K562 (cell line): ENCODE results near the gene NAT9. TPM values are rescaled to one million over a fixed set of nuclear protein-coding genes. Genes with fewer than 3 reads are reported as not detected.

Experiments
- ATAC-seq: fragments of 200-7000 bp; cut with Tn5 transposase; 3 replicates; pipeline ENCODE4 v1.9.1; 2020; ENCODE audit warnings: moderate library complexity
- BruUV-seq: library from RNA; stranded (reverse); fragments of 400-500 nt; replicated peaks from 2 replicates; lab custom pipeline; 2021; lab: Mats Ljungman, UMichigan
- CTCF ChIA-PET: fragments of 300-600 bp; formaldehyde crosslinking; extraction: SDS; loops from one replicate; lab custom pipeline; 2021; ENCODE audit warnings: low intra/inter-chr PET ratio; lab: Yijun Ruan, JAX
- POLR2A ChIA-PET: fragments of 300-600, 350-650 bp; sonication (Branson Sonifier 250); formaldehyde crosslinking; extraction: SDS; loops from one replicate; lab custom pipeline; 2021; ENCODE audit warnings: antibody characterized with exemption, inconsistent platforms; lab: Yijun Ruan, JAX
- DNase-seq, 4 experiments: peaks; one replicate each; pipeline versions ENCODE4 v3.0.0 to v3.0.0-alpha.2; 2011 to 2018; ENCODE audit warnings: low spot score in 3 of 4, mixed read lengths in 3 of 4; ENCODE audit errors: extremely low read depth in 1 of 4
- FAIRE-seq: peaks from 2 replicates; lab custom pipeline; 2011; peaks lifted over from hg19 to GRCh38; lab: Jason Lieb, UNC
- H2AFZ ChIP-seq: 2 replicates; pipeline ENCODE4 v1.6.0; 2011; ENCODE audit warnings: low read depth, low read length, control low read depth, inconsistent platforms
- H3K27ac ChIP-seq: fragments of 200-600 bp; 3 replicates; pipeline ENCODE4 v1.8.0; 2011; ENCODE audit warnings: low read depth, mild to moderate bottlenecking, control low read depth, inconsistent platforms, low read length, moderate library complexity, mixed read lengths; ENCODE audit errors: extremely low read depth
- H3K27me3 ChIP-seq, 2 experiments: fragments of 300-600 bp in 1 of 2; 2 replicates in 1 of 2; 3 replicates in 1 of 2; pipeline versions ENCODE4 v1.6.0 to v1.8.0; 2011; ENCODE audit warnings: inconsistent platforms in 2 of 2, low read length in 2 of 2, mild to moderate bottlenecking in 1 of 2, mixed read lengths in 1 of 2, moderate library complexity in 1 of 2; ENCODE audit not compliant: control insufficient read depth in 2 of 2, insufficient read depth in 2 of 2
- H3K36me3 ChIP-seq: fragments of 300-600 bp; 3 replicates; pipeline ENCODE4 v1.8.0; 2011; ENCODE audit warnings: mild to moderate bottlenecking, low read length, inconsistent platforms; ENCODE audit not compliant: control insufficient read depth, insufficient read depth
- H3K4me1 ChIP-seq, 2 experiments: fragments of 200-600 bp in 1 of 2; replicated peaks in 1 of 2; 2 replicates in 1 of 2; 3 replicates in 1 of 2; pipeline versions ENCODE4 v1.5.1 to v1.8.0; 2011; ENCODE audit warnings: inconsistent platforms in 2 of 2, low read length in 2 of 2, mild to moderate bottlenecking in 1 of 2, mixed read lengths in 1 of 2, moderate library complexity in 1 of 2; ENCODE audit not compliant: control insufficient read depth in 2 of 2, insufficient read depth in 2 of 2
- H3K4me2 ChIP-seq: 2 replicates; pipeline ENCODE4 v1.6.1; 2011; ENCODE audit warnings: low read length, control low read depth, inconsistent platforms, mixed read lengths; ENCODE audit not compliant: insufficient read depth
- H3K4me3 ChIP-seq: fragments of 200-600 bp; sonication (generic), shearing (Covaris generic); 2 replicates; pipeline ENCODE4 v1.5.1; 2016; ENCODE audit warnings: control low read depth, inconsistent platforms
- H3K79me2 ChIP-seq: fragments of 200-600 bp; 3 replicates; pipeline ENCODE4 v1.8.0; 2011; ENCODE audit warnings: low read length, inconsistent platforms; ENCODE audit not compliant: control insufficient read depth, insufficient read depth
- H3K9ac ChIP-seq, 2 experiments: 2 replicates each; pipeline versions ENCODE4 v1.6.0 to v1.6.1; 2011; ENCODE audit warnings: low read depth in 2 of 2, low read length in 2 of 2, control low read depth in 1 of 2, inconsistent platforms in 1 of 2, mild to moderate bottlenecking in 1 of 2, mixed read lengths in 1 of 2; ENCODE audit not compliant: insufficient read depth in 1 of 2
- H3K9me1 ChIP-seq: one replicate; pipeline ENCODE4 v1.6.0; 2011; ENCODE audit warnings: inconsistent platforms, mild to moderate bottlenecking, low read length, moderate library complexity; ENCODE audit not compliant: control insufficient read depth, insufficient read depth
- H3K9me3 ChIP-seq: replicated peaks from 2 replicates; pipeline ENCODE4 v1.5.1; 2011; ENCODE audit warnings: low read depth, low read length, inconsistent platforms; ENCODE audit not compliant: control insufficient read depth, insufficient read depth
- H4K20me1 ChIP-seq: replicated peaks from 2 replicates; pipeline ENCODE4 v1.6.1; 2011; ENCODE audit warnings: low read length, inconsistent platforms, mixed read lengths; ENCODE audit not compliant: control insufficient read depth, insufficient read depth
- C11orf30 ChIP-seq: fragments of 450-650 bp; IDR thresholded peaks from 2 replicates; pipeline ENCODE4 v1.6.1; 2016; ENCODE audit warnings: low read depth, mild to moderate bottlenecking
- CC2D1A ChIP-seq: fragments of 450-650 bp; IDR thresholded peaks from 2 replicates; pipeline ENCODE4 v1.6.1; 2017; ENCODE audit warnings: mild to moderate bottlenecking
- ERF ChIP-seq: fragments of 450-650 bp; formaldehyde crosslinking; IDR thresholded peaks from 2 replicates; pipeline ENCODE4 v1.4.0; 2020; ENCODE audit warnings: mild to moderate bottlenecking, mixed read lengths
- NFE2 ChIP-seq: IDR thresholded peaks from 2 replicates; pipeline ENCODE4 v1.6.1; 2014; ENCODE audit warnings: antibody characterized with exemption, low read depth
- RBM15 ChIP-seq: fragments of 200-400 bp; formaldehyde crosslinking; IDR thresholded peaks from 2 replicates; pipeline ENCODE4 v1.6.1; 2018; ENCODE audit warnings: mild to moderate bottlenecking, low read length, moderate library complexity; ENCODE audit not compliant: insufficient read depth
- SRSF3 ChIP-seq: fragments of 200-400 bp; formaldehyde crosslinking; IDR thresholded peaks from 2 replicates; pipeline ENCODE4 v1.6.1; 2016; ENCODE audit warnings: mild to moderate bottlenecking, low read length, moderate library complexity; ENCODE audit not compliant: insufficient read depth
- ZNF23 ChIP-seq: fragments of 250-450 bp; sonication (Bioruptor Pico); IDR thresholded peaks from 2 replicates; pipeline ENCODE4 v1.4.0; 2020; ENCODE audit warnings: mild to moderate bottlenecking
- WGBS: fragments of 100-300 bp; shearing (Covaris generic); methylation state at CpG from one replicate; pipeline ENCODE4 v1.1.6; 2016; ENCODE audit warnings: low coverage, mixed read lengths; ENCODE audit not compliant: insufficient coverage; ENCODE audit errors: missing lambda C conversion rate; 5-methylcytosine and 5-hydroxymethylcytosine counted together
- in situ Hi-C: fragments of 300-500 bp; cut with MboI; formaldehyde crosslinking; loops from 4 replicates; pipeline ENCODE4 v1.15.0; 2018; ENCODE audit warnings: inconsistent platforms, mixed read lengths
- intact Hi-C: fragments of 100-400 bp; cut with micrococcal nuclease; formaldehyde crosslinking; loops from 2 replicates; pipeline ENCODE4 v1.14.2; 2022
- polyA plus RNA-seq, 8 experiments: library from polyadenylated mRNA; depleted of rRNA in 4 of 8; stranded (reverse) in 5 of 8; unstranded in 3 of 8; fragments of >200 nt; fragmentation: Nextera tagmentation in 2 of 8; fragmentation: Illumina TruSeq in 1 of 8; extraction: Ambion mirVana in 2 of 8; extraction: Trizol in 1 of 8; gene quantifications; 2 replicates each; pipeline versions ENCODE4 v1.2.1 to v1.2.3, GENCODE V29; 2011 to 2014; ENCODE audit warnings: inconsistent platforms in 1 of 8, missing spikeins in 1 of 8
- total RNA-seq, 7 experiments: library from RNA; depleted of rRNA in 6 of 7; stranded (reverse); fragments of >200 nt in 6 of 7; fragmentation: Illumina TruSeq in 2 of 7; extraction: Trizol in 2 of 7; gene quantifications; 2 replicates each; pipeline versions ENCODE4 v1.2.1 to v1.2.3, GENCODE V29; 2011 to 2021; ENCODE audit warnings: low replicate concordance in 1 of 7

NAT9 gene
- total and polyA plus RNA-seq, 9 of the 15 experiments (the other 6 are each of a cell fraction or from before 2014, with no cell fraction given), result 4.2 to 63.6 (median 40.8) TPM

GRCh38 chr17:74796866-74797265 lies 20.7 kb upstream of the NAT9 start:
- Histone ChIP-seq H2AFZ (no peak overlapping the region), H3K27ac (no peak overlapping the region), H3K4me2 (no peak overlapping the region), H4K20me1 (0 out of 2 replicates have a peak, but pooled peaks cover 9% of the 10 kb centered on the region), H3K9me3 (no peaks in the 10 kb centered on the region), H3K4me1 (peaks cover 0 to 5% of the 10 kb centered on the region in 2 experiments; a peak in 1 of 5 replicates), H3K9ac (no peak overlapping the region; a peak in 1 of 4 replicates), H3K79me2 (no peaks in the 10 kb centered on the region), H3K9me1 (no peaks in the 10 kb centered on the region), H3K36me3 (peaks cover 37% of the 10 kb centered on the region; the same call in 1 of the 3 replicates), H3K27me3 (no peaks in the 10 kb centered on the region), H3K4me3 (no peak overlapping the region)
- in situ Hi-C loops (no loop called here), intact Hi-C loops (no loop called here)
- no peak for ATAC-seq
- POLR2A ChIA-PET, result interaction anchor here (0.8 to 1.0 kb wide), 2 partner anchors 10 to 65 kb away, joined by 4 to 5 read pairs; no protein-coding TSS in a partner anchor
- WGBS, result 94% methylated on average over 6 of the region's 6 CpGs
- DNase-seq, result no peak
- no TSS peak for BruUV-seq
- no peak for FAIRE-seq
- TF ChIP-seq ERF (CRISPR knock-in tag), result no peak
- TF ChIP-seq SRSF3, result no peak
- TF ChIP-seq, all 486 proteins: peak for 0
- CTCF ChIA-PET, result no interaction called here

DNA sequence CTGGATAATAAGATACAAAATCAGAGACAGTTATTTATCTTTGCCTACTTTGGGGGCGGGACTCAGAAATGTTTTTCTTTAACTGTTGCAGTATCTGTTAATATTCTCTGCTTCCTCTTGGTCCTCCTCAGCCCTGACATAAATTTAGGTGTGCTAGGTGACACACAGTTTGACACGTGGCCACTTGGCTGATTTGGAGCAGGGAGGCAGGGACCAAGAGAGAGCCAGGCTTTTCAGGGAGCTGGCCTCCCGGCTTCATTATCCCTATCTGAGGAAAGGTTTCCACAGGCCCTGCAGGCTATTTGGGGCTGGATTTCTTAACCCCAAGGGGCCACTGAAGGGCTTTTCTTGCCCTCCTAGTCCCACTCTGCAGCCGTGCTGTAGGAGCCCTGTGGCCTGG lies 20.1 kb upstream of the NAT9 start:
- intact Hi-C loops, result no loop called here
- TF ChIP-seq RBM15, result no peak
- TF ChIP-seq NFE2, result no peak
- no peak for TF ChIP-seq C11orf30
- TF ChIP-seq ZNF23, result no peak
- TF ChIP-seq CC2D1A, result no peak

More for the DNA sequence above, 20.1 kb upstream of the NAT9 start:
- ChIA-PET CTCF (no interaction called here), POLR2A (interaction anchor here (0.8 to 1.1 kb wide), 3 partner anchors 10 to 66 kb away, joined by 3 to 5 read pairs (median 4); no protein-coding TSS in a partner anchor)
- no peaks in the 10 kb centered on the region for H3K9me1 ChIP-seq
- in situ Hi-C loops, result no loop called here
- H3K27ac ChIP-seq, result no peak overlapping the region
- no peak overlapping the region for H2AFZ ChIP-seq
- peaks cover 37% of the 10 kb centered on the region; the same call in 1 of the 3 replicates for H3K36me3 ChIP-seq
- BruUV-seq, result no TSS peak
- H3K9me3 ChIP-seq, result no peaks in the 10 kb centered on the region
- no peak overlapping the region for H3K4me2 ChIP-seq
- peak overlapping the region in 1 of 2 experiments; percentile 29; a peak in 1 of 4 replicates for H3K9ac ChIP-seq
- peaks cover 0 to 5% of the 10 kb centered on the region in 2 experiments; a peak in 1 of 5 replicates for H3K4me1 ChIP-seq
- no peaks in the 10 kb centered on the region for H3K27me3 ChIP-seq
- 0 out of 2 replicates have a peak, but pooled peaks cover 9% of the 10 kb centered on the region for H4K20me1 ChIP-seq
- 61% methylated on average over 4 of the region's 4 CpGs for WGBS
- H3K4me3 ChIP-seq, result no peak overlapping the region
- H3K79me2 ChIP-seq, result no peaks in the 10 kb centered on the region
- DNase-seq, result no peak
- FAIRE-seq, result no peak
- no peak for ATAC-seq
